HFFc6 (cell line): ENCODE results near the gene MALRD1. TPM values are rescaled to one million over a fixed set of nuclear protein-coding genes. Genes with fewer than 3 reads are reported as not detected.

Source experiments
- DNase-seq: peaks from one replicate; pipeline ENCODE4 v3.0.0-alpha.2; 2018
- H3K27ac Mint-ChIP-seq: 2 replicates; pipeline ENCODE4 v1.8.0; 2020; ENCODE audit warnings: mild to moderate bottlenecking, mixed read lengths
- H3K27me3 Mint-ChIP-seq: 2 replicates; pipeline ENCODE4 v1.8.0; 2021; ENCODE audit warnings: mild to moderate bottlenecking, moderate library complexity, mixed read lengths; ENCODE audit not compliant: insufficient read depth
- H3K36me3 Mint-ChIP-seq: 2 replicates; pipeline ENCODE4 v1.8.0; 2021; ENCODE audit warnings: low read depth, mixed read lengths
- H3K4me1 Mint-ChIP-seq: 2 replicates; pipeline ENCODE4 v1.8.0; 2020; ENCODE audit warnings: low read depth, mixed read lengths
- H3K4me3 Mint-ChIP-seq: 2 replicates; pipeline ENCODE4 v1.8.0; 2020; ENCODE audit warnings: mild to moderate bottlenecking, moderate library complexity, mixed read lengths
- H3K9me3 Mint-ChIP-seq: 2 replicates; pipeline ENCODE4 v1.8.0; 2020; ENCODE audit warnings: mild to moderate bottlenecking, mixed read lengths
- CTCF ChIP-seq: fragments of 200-600 bp; sonication (generic); IDR thresholded peaks from 2 replicates; pipeline ENCODE4 v1.5.0; 2021; ENCODE audit warnings: antibody characterized with exemption, mild to moderate bottlenecking
- total RNA-seq, 6 experiments: library from RNA; stranded (reverse); fragmentation: NEBNext Ultra II Directional; extraction: Animal tissue kit (Norgen Biotek cat#: 25700); gene quantifications; 2 replicates in 1 of 6; 3 replicates in 5 of 6; pipeline ENCODE4 v1.2.3, GENCODE V29; 2021

The MALRD1 gene
- total RNA-seq, 6 experiments from 2014 or later = not detected

DNA sequence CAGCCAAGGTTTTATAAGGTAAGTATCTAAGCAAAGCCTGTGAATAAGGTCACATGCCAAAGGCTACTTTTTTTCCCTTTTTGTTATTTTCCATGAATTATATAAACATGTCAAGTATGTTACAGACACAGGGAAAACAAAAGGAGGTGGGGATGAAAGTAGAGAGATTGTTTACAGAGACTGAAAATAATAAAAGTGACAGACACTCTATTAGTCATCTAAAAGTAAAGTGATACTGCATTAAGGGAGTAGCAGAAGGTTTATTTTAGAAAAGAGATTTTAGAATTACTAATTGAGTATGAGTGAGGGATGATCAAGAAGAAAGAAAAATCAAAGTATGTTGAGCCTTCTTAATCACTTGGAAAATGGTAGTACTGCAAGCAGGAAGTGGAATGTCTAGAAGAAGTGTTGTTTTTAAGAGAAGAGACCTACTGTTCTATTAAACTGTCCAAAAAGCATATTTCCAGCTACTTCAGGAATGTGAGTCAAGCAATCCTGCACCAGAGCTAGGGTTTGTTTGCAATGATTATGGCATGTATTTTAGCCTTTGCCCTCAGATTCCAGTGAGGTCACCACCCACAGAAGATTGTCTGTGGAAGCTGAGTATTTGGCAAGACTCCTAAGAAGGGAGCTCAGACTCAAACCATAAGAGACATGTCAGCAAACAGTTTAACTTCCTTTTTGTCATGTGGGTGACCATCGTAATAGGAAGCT, 589.7 kb downstream of the MALRD1 start:
- TF ChIP-seq CTCF = no peak
- DNase-seq = peak; percentile 91
- peak overlapping the region; percentile 90 for H3K27ac Mint-ChIP-seq
- H3K4me3 Mint-ChIP-seq = peak overlapping the region; percentile 89
- no peaks in the 10 kb centered on the region for H3K27me3 Mint-ChIP-seq
- peaks cover 26% of the 10 kb centered on the region for H3K4me1 Mint-ChIP-seq
- H3K36me3 Mint-ChIP-seq = no peaks in the 10 kb centered on the region
- H3K9me3 Mint-ChIP-seq = no peaks in the 10 kb centered on the region

GRCh38 chr10:19638896-19639233, 590.3 kb downstream of the MALRD1 start:
- no peak for DNase-seq
- no peaks in the 10 kb centered on the region; the same call in 1 of the 2 replicates for H3K27me3 Mint-ChIP-seq
- no peaks in the 10 kb centered on the region for H3K9me3 Mint-ChIP-seq
- no peaks in the 10 kb centered on the region for H3K36me3 Mint-ChIP-seq
- peaks cover 29% of the 10 kb centered on the region for H3K4me1 Mint-ChIP-seq
- H3K4me3 Mint-ChIP-seq = peak overlapping the region; percentile 89
- peak overlapping the region; percentile 90 for H3K27ac Mint-ChIP-seq
- no peak for TF ChIP-seq CTCF

- no peaks in the 10 kb centered on the region for H3K36me3 Mint-ChIP-seq
- no peaks in the 10 kb centered on the region; the same call in 1 of the 2 replicates for H3K27me3 Mint-ChIP-seq
- no peak overlapping the region for H3K27ac Mint-ChIP-seq
- no peak for DNase-seq
- TF ChIP-seq CTCF = no peak
- H3K4me3 Mint-ChIP-seq = no peak overlapping the region
- H3K4me1 Mint-ChIP-seq = peaks cover 41% of the 10 kb centered on the region
- H3K9me3 Mint-ChIP-seq = no peaks in the 10 kb centered on the region
Measured at GRCh38 chr10:19640566-19641263, 592.1 kb downstream of the MALRD1 start.

DNA sequence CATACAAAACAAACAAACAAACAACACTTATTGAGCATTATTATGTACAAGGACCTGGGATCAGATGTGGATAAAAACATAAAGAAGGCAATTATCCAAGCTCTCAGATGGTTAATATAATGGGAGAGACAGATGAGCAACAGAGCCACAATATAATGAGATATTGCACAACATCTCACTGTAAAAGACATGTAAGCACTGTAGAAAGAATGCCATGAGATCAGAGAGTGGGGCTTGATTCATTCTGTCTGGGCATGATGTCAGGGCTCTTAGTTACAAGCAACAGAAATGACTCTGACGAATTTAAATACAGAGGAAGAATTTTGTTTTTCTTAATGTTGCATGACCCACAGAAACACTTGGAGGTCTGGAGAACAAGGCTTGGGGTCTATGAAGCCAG, 602.9 kb downstream of the MALRD1 start:
- Mint-ChIP-seq H3K4me1 (peaks cover 57% of the 10 kb centered on the region), H3K9me3 (no peaks in the 10 kb centered on the region), H3K27me3 (no peaks in the 10 kb centered on the region; the same call in 1 of the 2 replicates), H3K36me3 (peaks cover 11% of the 10 kb centered on the region), H3K27ac (peak overlapping the region; percentile 84), H3K4me3 (no peak overlapping the region)
- no peak for TF ChIP-seq CTCF
- peak; percentile 90 for DNase-seq

DNA sequence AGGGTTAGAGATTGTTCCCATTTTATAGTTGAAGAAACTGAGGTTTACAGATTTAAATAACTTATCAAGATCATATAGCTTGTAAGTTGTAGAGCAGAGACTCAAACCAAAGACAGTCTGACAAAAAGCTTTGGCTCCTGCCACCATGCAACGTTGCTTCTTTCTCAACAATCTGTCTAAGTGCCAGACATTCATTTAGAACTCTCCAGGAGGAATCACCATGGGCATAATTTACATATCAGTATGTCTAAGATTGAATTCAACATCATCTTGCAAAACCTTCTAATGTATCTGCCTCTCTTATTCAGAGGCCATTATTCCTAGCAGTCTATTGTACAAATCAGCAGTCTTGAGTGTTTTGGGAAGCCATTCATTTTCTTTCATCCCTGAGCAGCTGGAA, 604.1 kb downstream of the MALRD1 start:
- peaks cover 63% of the 10 kb centered on the region for H3K4me1 Mint-ChIP-seq
- H3K9me3 Mint-ChIP-seq = no peaks in the 10 kb centered on the region
- no peak overlapping the region for H3K27ac Mint-ChIP-seq
- no peaks in the 10 kb centered on the region; the same call in 1 of the 2 replicates for H3K27me3 Mint-ChIP-seq
- TF ChIP-seq CTCF = no peak
- H3K36me3 Mint-ChIP-seq = peaks cover 11% of the 10 kb centered on the region
- no peak for DNase-seq
- no peak overlapping the region for H3K4me3 Mint-ChIP-seq
